ENCODE results near the gene TAX1BP3.

Gene TAX1BP3

DNA sequence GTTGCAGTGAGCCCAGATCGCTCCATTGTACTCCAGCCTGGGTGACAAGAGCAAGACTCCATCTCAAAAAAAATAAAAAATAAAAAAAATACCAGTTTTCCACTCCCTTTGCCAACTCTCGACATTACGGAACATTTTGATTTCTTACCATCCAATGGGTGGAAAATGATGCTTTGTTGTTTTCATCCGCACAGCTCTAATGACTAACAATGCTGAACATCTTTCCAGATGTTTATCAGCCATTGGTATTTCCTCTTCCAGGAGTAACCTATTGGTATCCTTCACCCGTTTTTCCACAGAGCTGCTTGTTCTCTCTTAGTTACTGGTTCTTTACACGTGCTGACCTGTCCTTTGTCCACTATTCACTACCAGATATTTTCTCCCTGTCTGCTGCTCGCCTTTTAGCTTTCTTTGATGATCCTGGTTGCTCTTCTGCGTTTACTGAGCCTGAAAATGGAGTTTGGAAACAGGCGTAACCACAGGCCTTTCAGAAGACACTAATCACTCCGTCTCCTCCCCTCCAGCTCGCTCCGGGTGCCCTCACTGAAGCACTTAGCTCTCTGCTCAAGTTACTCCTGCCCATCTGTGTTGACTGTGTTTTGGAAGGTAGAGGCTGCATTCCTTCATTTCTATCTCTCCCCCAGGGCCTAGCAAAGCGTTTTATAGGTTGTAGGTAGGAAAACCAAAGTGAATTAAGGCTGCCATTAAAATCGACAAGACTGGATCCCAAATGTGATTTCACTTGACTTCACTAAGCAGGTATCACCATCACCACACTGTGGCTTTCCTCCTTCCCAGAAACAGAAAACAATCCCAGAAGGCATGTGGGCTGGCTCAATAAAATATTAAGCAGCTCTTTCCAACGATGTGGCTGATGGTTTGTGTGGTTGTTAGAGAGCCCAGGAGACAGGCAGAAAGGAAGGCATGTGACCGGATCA lies 41.3 kb downstream of the TAX1BP3 start:
- no peak for DNase-seq (ENCODE audit: low read depth)

DNA sequence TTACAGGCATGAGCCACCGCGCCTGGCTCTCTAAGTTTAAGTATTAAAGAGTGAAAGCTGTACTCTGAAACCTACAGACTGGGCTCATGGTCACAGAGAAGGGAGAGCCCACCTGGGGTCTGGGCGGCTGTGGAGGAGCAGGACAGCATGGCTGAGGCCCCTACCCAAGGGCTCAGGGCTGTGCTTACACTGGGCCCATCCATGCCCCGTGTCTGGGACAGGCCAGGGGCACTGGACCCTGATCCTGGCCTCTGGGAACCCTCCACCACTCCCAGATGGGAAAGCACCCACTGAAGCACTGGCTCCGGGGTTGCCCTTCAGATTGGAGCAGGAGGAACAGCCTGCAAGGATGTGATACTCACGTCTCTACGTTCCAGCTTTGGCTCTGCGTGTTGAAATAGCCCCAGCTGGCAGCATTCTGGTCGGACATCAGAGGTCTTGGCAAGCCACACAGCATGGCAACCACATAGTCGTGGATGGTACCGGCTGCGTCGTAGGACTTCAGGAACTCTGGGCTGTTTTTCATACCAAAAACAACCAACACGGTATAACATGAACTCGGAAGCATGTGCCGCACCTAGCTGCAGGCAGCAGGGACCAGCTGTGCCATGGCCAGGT lies 45.3 kb downstream of the TAX1BP3 start:
- no peak for DNase-seq (ENCODE audit: low read depth)

DNA sequence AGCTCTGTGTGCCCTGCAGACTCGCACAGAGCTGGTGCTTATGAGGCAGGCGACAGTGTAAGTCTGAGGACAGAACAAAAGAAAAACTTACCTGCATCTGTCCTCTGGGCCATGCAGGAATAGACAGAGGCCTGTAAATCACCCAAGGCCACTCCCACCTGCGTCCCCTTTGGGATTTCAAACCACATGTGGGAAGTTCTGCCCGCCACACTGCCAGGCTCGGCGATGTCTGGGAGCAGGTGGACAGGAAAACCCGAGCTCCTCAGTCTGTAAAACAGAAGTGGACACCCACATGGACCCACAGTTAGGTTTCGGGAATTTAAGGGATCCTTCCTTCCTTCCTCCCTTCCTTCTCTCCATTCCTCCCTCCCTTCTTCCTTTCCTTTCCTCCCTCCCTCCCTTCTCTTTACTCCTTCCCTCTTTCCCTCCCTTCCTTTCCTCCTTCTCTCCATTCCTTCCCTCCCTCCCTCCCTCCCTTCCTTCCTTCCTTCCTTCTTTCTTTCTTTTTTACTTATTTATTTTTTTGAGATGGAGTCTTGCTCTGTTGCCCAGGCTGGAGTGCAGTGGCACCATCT lies 47.1 kb downstream of the TAX1BP3 start:
- no peak for DNase-seq (ENCODE audit: low read depth)

DNA sequence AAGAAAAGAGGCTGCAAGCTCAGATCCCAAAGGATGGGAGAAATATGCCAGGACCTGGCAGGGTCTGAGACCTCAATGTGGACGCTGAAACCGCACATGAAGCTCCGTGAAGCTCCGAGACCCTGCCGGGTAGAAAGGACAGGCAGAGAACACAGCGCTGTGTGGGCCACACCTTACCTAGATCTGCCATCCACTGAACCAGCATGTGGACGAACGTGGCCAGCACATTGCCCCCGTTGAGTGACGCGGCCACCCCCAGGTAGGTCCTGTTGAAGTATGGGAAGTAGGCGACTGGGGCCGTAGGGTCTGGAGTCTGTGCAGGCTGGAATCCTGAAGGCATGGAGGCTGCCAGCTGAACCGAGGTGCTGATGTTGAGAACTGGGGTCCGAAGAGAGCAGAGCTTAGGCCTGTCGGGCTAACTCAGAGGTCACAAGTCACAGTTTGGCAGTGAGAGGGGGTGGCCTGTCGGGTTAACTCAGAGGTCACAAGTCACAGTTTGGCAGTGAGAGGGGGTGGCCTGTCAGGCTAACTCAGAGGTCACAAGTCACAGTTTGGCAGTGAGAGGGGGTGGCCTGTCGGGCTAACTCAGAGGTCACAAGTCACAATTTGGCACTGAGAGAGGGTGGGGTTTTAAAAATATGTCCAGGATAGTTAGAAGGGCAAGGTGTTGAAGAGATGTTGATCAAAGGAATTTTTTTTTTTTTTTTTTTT lies 53.1 kb downstream of the TAX1BP3 start:
- DNase-seq (ENCODE audit: low read depth): no peak

DNA sequence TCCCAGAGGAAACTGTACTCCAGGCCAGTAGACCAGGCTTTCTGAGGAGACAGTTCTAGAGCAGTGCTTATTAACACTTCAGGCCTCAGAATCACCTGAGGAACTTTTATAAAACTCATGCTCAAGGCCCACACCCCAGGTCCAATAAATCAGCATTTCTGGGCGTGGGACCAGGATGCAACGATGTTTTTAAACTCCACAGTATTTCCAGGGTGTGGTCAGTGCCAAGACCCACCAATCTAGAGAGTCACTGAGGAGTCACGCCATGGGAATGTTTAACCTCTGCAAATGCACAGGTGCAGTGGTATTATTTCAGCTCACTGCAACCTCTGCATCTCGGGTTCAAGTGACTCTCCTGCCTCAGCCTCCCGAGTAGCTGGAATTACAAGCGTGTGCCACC lies 55.3 kb downstream of the TAX1BP3 start:
- DNase-seq (ENCODE audit: low read depth): no peak

All from activated T-cell treated with anti-CD3 and anti-CD28 coated beads for 1 hour (primary cell).